Transverse colon (tissue), 3 donors: ENCODE data around the gene RTN4RL1.

ENCODE experiments used
- CTCF ChIP-seq, 5 experiments: fragments of 200-600 bp in 3 of 5; fragments of 450-650 bp in 2 of 5; sonication (generic) in 3 of 5; IDR thresholded peaks; 1 replicate in 2 of 5; 2 replicates in 3 of 5; pipeline ENCODE4 v1.5.1; 2016 to 2017; ENCODE audit warnings: antibody characterized with exemption in 5 of 5, inconsistent platforms in 3 of 5, mild to moderate bottlenecking in 2 of 5, moderate library complexity in 1 of 5
- EP300 ChIP-seq: sonication (generic); formaldehyde crosslinking; IDR thresholded peaks from one replicate; pipeline ENCODE4 v1.6.1; 2017; ENCODE audit warnings: antibody characterized with exemption, low read depth
- POLR2A ChIP-seq: fragments of 450-650 bp; IDR thresholded peaks from one replicate; pipeline ENCODE4 v1.6.1; 2016; ENCODE audit warnings: antibody characterized with exemption, mild to moderate bottlenecking, moderate library complexity

- TF ChIP-seq EP300 (no peak), CTCF (IDR thresholded peaks at IDR 0.05) (no peak), POLR2A (no peak)
Measured at GRCh38 chr17:1915889-1916288, 109.2 kb downstream of the RTN4RL1 start.
